ENCODE results near the gene IQGAP2.

IQGAP2 gene

GRCh38 chr5:76582230-76583162 lies 179.4 kb downstream of the IQGAP2 start:
- TF ChIP-seq CTCF (conservative IDR thresholded peaks at IDR 0.05), result no peak
- H3K27ac ChIP-seq, result no peak overlapping the region

- TF ChIP-seq CTCF (conservative IDR thresholded peaks at IDR 0.05), result peak; percentile 69
- no peak overlapping the region for H3K27ac ChIP-seq
Measured at GRCh38 chr5:76583163-76584047, 180.3 kb downstream of the IQGAP2 start.

- H3K27ac ChIP-seq, result no peak overlapping the region
- TF ChIP-seq CTCF (conservative IDR thresholded peaks at IDR 0.05), result no peak
Measured at GRCh38 chr5:76585783-76586217, 182.7 kb downstream of the IQGAP2 start.

- no peak for TF ChIP-seq CTCF (conservative IDR thresholded peaks at IDR 0.05)
- no peak overlapping the region for H3K27ac ChIP-seq
Measured at GRCh38 chr5:76586531-76586930, 183.4 kb downstream of the IQGAP2 start.

GRCh38 chr5:76590027-76590426 lies 186.9 kb downstream of the IQGAP2 start:
- TF ChIP-seq CTCF (conservative IDR thresholded peaks at IDR 0.05), result no peak

GRCh38 chr5:76591366-76591765 lies 188.3 kb downstream of the IQGAP2 start:
- no peak for TF ChIP-seq CTCF (conservative IDR thresholded peaks at IDR 0.05)
- no peak overlapping the region for H3K27ac ChIP-seq

More at GRCh38 chr5:76590027-76590426, 186.9 kb downstream of the IQGAP2 start:
- H3K27ac ChIP-seq, result no peak overlapping the region

GRCh38 chr5:76592692-76593091 lies 189.6 kb downstream of the IQGAP2 start:
- TF ChIP-seq CTCF (conservative IDR thresholded peaks at IDR 0.05), result no peak
- no peak overlapping the region for H3K27ac ChIP-seq

Measured in VCaP (cell line).